IMR-90 (cell line): ENCODE results near the gene LAMP5.

Source experiments
- BHLHE40 ChIP-seq: fragments of 150-350 bp; IDR thresholded peaks from 2 replicates; pipeline ENCODE4 v1.6.1; 2016; ENCODE audit warnings: mild to moderate bottlenecking, low read depth, low read length
- CTCF ChIP-seq: conservative IDR thresholded peaks from 2 replicates; pipeline ENCODE4 v1.5.1; 2012; ENCODE audit warnings: mild to moderate bottlenecking, low read depth, low read length, improper control_type of control experiment
- MAFK ChIP-seq: IDR thresholded peaks from 2 replicates; pipeline ENCODE4 v1.6.1; 2012; ENCODE audit warnings: low read depth, low read length, improper control_type of control experiment
- POLR2A ChIP-seq: IDR thresholded peaks from 2 replicates; pipeline ENCODE4 v1.6.1; 2012; ENCODE audit warnings: mild to moderate bottlenecking, low read depth, low read length
- SMC3 ChIP-seq: fragments of 150-350 bp; IDR thresholded peaks from 2 replicates; pipeline ENCODE4 v1.6.1; 2016; ENCODE audit warnings: low read depth, mild to moderate bottlenecking, antibody characterized with exemption, low read length, moderate library complexity

DNA sequence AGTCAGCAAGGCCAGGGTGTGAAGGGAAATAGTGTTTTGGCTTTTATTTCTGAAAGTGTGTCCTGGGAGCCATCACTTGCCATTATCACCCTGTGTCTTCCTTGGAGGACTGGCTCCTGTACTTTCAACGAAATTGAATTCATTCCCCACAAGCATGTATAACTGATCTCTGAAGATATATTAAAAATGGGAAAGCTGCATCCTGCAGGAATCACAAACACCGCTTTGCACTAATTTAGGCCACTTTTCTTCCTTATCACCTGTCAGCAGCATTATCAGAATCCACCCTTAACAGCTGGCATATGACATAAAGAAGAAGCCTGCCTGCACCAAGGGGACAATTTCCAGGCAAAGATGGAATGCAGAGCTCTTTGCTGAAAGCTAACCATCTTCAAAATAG lies 56.2 kb downstream of the LAMP5 start:
- no peak for TF ChIP-seq CTCF
- TF ChIP-seq MAFK: no peak
- TF ChIP-seq SMC3: no peak
- TF ChIP-seq BHLHE40: no peak
- TF ChIP-seq POLR2A: no peak
